Stimulated activated CD4-positive, alpha-beta T cell treated with anti-CD3 and anti-CD28 coated beads, Interleukin-2, amount 100 ng/mL, for 4 hours (primary cell): ENCODE measurements around the gene MDH1B.
A peak's percentile ranks its signal among the peaks of the same experiment; 100 is the strongest.

Experiments
- DNase-seq: peaks from one replicate; pipeline ENCODE4 v3.0.0-alpha.2; 2020; ENCODE audit warnings: low read depth

Gene MDH1B

GRCh38 chr2:206693399-206694137, 71.6 kb downstream of the MDH1B start:
- DNase-seq, result peak; percentile 19

DNA sequence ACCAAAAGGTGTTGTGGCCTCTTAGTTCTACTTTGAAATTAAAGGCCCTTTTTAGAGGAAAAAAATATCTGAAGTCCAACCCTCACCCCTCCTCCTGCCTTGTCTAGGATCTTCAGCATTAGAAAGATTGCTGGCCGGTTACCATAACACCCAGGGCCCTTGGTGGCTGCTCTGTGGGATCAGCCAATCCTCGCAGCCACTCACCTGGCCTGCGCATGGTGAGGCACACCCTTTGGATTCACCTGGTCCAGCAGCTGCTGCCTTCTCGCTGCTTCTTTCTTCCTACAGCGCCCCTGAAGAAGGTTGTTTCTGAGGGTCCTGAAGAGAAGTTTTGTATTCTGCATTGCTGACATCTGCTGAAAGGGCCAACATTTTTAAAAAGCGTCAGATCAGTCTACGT, 72.2 kb downstream of the MDH1B start:
- no peak for DNase-seq

GRCh38 chr2:206688990-206689389, 76.1 kb downstream of the MDH1B start:
- DNase-seq, result no peak

DNA sequence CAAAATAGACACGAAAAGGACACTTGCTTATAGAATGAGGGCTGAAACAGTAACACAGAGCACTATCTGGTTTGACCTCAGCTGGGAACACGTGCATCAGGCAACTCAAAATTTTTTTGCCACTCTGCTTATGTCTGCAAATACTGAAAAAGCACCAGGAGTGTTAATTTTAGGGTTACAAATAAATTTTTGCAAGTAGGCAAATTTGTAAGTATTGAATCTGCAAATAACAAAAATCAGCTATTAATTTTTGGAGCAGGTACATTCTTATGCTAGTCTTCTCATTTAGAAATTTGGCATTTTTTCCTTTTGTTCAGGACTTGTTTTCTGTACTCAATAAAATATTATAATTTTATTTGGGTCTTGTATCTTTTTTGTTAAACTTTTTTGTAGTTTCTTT, 76.7 kb downstream of the MDH1B start:
- no peak for DNase-seq
